Stimulated activated CD4-positive, alpha-beta T cell treated with anti-CD3 and anti-CD28 coated beads, TNF-alpha, amount 100 ng/mL, for 24 hours (primary cell): ENCODE measurements around the gene GAS2L2.
A peak's percentile ranks its signal among the peaks of the same experiment; 100 is the strongest.
"Not testable (repeated sequence)": the region's sequence is repeated elsewhere in the genome, so short reads cannot be mapped to it uniquely, and the experiment has no call there.

Experiments used
- DNase-seq, 3 experiments: peaks; one replicate each; pipeline ENCODE4 v3.0.0-alpha.2; 2020; ENCODE audit warnings: low read depth in 3 of 3

Gene GAS2L2

DNA sequence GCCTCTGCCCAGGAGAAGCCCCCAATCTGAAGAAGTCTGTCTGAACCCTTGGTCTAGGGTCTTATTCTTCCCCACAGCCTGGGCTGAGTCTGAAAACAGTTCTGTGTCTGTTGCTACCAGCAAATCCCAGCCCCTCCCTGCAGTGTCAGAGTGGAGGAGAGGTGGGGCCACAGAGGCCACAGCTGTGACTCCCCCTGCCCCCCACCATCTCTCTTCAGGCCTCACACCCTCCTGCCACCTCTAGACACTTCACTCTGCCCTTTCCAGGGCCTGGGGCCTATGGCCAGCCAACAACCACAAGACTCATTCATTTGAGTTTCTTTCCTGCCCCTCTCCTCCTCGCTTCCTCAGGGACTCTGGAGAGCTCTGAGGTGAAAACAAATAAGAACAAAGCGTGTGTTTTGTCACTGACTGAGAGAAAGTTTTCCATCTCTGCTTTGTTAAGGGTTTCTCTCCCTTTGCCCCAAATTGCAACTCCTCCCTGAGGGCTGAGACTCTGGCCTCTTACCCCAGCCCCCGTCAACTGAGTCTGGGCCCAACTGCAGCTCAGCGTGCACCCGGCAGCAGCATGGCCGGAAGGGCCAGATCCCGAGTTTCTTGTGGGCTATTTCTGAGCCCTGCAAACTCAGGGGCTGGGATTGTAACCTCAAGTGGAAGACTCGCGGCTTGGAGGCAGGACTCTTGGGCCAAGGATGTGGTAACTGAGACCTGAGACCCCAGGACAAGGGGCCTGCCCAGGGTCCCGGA lies 20.8 kb upstream of the GAS2L2 start:
- DNase-seq, result no peak

- DNase-seq, result no peak
Observed at GRCh38 chr17:35773129-35773528, 20.1 kb upstream of the GAS2L2 start.

GRCh38 chr17:35769895-35770486 lies 17.0 kb upstream of the GAS2L2 start:
- DNase-seq, result no peak

- no peak for DNase-seq
Observed at GRCh38 chr17:35768797-35769196, 15.8 kb upstream of the GAS2L2 start.

GRCh38 chr17:35766903-35767510 lies 14.0 kb upstream of the GAS2L2 start:
- no peak for DNase-seq

DNA sequence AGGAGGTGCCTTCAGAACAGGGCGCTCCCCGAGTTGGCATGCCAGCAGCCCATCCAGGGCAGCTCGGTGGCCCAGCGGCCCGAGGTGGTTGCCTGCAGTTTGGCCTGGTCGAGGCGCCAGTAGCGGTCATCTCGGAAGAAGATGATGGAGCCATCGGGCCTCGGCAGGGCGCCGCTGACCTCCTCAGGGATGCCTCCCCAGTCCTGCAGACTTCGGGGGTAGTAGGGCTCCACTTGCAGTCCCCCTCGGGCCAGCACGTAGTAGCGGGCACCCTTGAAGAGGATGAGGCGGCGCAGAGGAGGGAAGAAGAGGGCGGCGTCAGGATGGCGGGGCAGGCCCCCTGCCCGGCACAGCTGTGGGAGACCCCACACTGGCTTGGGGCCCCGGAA lies 13.4 kb upstream of the GAS2L2 start:
- no peak for DNase-seq

- DNase-seq, result no peak
Observed at GRCh38 chr17:35765756-35766488, 12.9 kb upstream of the GAS2L2 start.

GRCh38 chr17:35765086-35765710 lies 12.2 kb upstream of the GAS2L2 start:
- DNase-seq, result no peak

GRCh38 chr17:35764123-35764991 lies 11.3 kb upstream of the GAS2L2 start:
- DNase-seq, result peak; percentile 66 to 88 (median 72)

DNA sequence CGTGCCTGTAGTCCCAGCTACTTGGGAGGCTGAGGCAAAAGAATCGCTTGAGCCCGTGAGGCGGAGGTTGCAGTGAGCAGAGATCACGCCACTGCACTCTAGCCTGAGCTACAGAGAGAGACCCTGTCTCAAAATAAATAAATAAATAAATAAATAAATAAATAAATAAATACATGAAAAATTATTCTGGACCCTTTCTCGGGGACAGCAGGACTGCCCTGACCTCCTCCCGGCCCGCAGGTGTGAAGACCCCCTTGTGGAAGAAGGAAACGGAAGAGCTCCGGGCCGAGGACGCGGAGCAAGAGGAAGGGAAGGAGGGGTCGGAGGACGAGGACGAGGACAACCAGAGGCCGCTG lies 10.7 kb upstream of the GAS2L2 start:
- DNase-seq, result no peak

DNA sequence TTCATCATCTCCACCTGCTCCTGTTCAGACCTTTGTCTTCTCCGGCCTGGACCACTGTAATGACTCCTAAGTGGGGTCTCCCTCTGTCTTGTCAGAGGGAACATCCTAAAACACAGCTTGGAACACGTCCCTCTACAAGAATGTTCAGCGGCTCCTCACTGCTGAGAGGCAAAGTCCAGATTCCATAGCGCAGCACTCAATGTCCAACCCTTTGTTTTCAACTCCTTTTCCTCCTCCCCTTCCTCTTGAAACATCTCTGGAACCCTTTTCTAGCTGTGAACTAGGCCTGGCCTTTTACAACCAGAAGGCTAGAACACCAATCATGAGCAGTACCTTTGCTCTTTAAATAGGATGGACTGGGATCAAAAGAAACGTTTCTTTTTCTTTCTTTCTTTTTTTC lies 8.6 kb upstream of the GAS2L2 start:
- no peak for DNase-seq

DNA sequence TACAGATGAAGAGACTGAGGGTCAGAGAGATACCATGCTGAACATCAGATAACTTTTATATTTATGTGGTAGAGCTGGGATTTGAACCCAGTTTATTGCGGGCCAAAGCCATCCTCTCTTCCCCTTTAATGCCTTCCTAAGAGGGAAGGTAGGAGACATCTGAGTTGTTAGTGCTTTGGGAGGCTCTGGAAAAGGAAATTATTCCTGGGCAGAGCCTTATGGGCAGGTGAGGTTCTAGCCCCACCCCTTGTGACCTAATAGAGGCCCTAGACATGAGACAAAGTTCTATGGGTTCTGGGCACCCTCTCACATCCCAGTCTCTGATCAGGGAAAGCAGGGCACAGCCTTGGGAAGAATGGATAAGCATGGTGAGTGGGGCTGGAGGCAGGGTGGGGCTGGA lies 7.5 kb upstream of the GAS2L2 start, which contains the start of gene C17orf50:
Gene C17orf50, plus strand, starts transcription at position 301 of the 400 bp plus-strand sequence. Its CDS starts 55 bp downstream, at position 356.
- DNase-seq, result no peak

DNA sequence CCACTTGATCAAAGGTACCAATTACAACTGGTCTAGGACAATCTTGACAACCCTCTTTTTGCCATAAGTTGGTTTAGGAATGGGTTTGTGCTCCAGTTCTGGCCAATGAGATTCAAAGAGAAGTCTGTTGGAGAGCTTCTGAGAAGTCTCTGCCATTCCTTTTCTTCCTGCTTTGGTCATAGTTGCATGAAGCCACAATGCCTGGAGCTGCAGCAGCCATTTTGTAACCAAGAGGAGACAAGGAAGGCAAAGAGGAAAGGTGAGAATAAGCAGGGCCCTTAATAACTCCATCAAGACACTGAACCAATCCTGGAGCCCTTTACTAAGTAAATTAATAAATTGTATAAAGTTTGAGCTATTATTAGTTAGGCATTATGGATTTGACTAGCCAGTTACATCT lies 4.2 kb upstream of the GAS2L2 start:
- no peak for DNase-seq

DNA sequence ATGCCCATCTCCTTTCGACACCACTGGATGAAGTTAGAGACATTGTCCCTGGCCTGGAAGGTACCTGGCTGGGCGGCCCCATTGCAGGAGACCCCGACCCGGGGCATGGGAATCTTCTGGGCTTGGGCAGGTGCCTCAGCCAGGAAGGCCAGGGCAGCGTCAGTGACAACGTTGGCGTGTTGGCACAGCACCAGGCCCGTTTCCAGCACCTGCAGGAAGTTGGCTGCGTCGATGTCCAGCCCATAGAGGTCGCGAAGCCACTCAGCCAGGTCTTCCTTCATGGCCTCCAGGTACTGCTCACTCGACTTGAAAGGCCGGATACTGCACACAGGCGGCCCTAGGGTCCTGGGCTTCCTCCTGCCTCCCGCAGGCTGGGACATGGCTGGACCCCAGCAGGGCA lies 568 bp downstream of the GAS2L2 start:
- no peak for DNase-seq

GRCh38 chr17:35751541-35751940 lies 1.5 kb downstream of the GAS2L2 start:
- not testable (repeated sequence) for DNase-seq

- DNase-seq, result no peak
Observed at GRCh38 chr17:35750526-35751395, 2.3 kb downstream of the GAS2L2 start.

- DNase-seq, result no peak
Observed at GRCh38 chr17:35749560-35750412, 3.3 kb downstream of the GAS2L2 start.

DNA sequence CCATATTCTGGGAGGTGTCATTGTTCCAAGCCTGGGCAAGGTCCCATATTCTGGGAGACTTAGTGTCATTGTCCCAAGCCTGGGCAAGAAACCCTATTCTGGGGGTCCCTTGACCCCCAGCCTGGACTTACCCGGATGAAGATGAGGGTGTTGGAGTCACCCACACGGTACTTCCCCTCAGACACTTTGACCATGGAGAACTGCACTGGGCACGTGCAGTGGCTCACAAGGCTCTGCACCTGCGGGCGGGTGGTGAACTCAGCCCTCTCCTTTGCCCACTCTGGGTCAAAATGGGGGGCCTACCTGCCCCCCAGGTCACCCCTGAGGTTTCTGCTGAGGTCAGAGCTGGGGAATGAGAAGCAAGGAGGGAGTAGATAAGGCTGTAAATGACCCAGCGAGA lies 4.1 kb downstream of the GAS2L2 start:
- no peak for DNase-seq

DNA sequence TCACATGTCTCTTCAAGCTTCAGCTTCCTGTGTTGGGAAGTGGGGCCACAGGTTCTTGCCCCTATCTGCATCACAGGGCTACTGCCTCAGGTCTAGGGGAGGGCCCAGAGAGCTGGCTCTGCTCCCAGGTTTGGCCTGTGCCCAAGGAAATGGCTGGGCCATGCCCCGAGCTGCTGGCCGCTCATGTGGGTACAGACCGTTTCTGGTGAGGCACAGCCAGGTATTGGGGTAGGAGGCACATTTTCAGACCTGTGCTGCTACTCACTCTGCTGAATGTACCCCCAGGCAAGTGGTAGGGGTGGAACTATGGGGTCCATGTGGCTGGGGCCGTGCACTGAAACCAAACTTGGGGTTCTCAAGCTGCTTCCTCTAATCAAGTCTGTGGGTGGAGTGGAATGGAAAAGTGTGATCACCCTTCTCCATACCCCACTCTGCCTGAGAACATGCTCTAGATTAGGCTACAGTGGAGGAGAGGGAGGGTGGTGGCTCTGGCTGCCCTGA lies 4.6 kb downstream of the GAS2L2 start:
- DNase-seq, result no peak
